GM19025 (cell line): Measurements from ENCODE around the gene TBC1D16.

Experiments
- ATAC-seq: cut with Tn5 transposase; IDR thresholded peaks from one replicate; pipeline ENCODE4 v1.9.1; 2021; ENCODE audit warnings: mild to moderate bottlenecking, low read depth, moderate library complexity; ENCODE audit not compliant: unreplicated experiment

Gene TBC1D16

GRCh38 chr17:79942591-79943346, 92.9 kb downstream of the TBC1D16 start:
- ATAC-seq, result no peak

GRCh38 chr17:79942011-79942405, 93.7 kb downstream of the TBC1D16 start:
- no peak for ATAC-seq

GRCh38 chr17:79941088-79942010, 94.3 kb downstream of the TBC1D16 start:
- ATAC-seq, result no peak

- no peak for ATAC-seq
These were observed 95.1 kb downstream of the TBC1D16 start for GRCh38 chr17:79940459-79941087.

- no peak for ATAC-seq
These were observed 95.8 kb downstream of the TBC1D16 start for GRCh38 chr17:79939755-79940458.

- no peak for ATAC-seq
These were observed 96.6 kb downstream of the TBC1D16 start for GRCh38 chr17:79939094-79939435.

- no peak for ATAC-seq
These were observed 97.2 kb downstream of the TBC1D16 start for GRCh38 chr17:79938336-79939093.

GRCh38 chr17:79937391-79938335, 98.0 kb downstream of the TBC1D16 start:
- no peak for ATAC-seq

- ATAC-seq, result no peak
These were observed 98.9 kb downstream of the TBC1D16 start for GRCh38 chr17:79936641-79937381.

- ATAC-seq, result no peak
These were observed 99.6 kb downstream of the TBC1D16 start for GRCh38 chr17:79936050-79936449.

GRCh38 chr17:79935197-79935885, 100.3 kb downstream of the TBC1D16 start:
- no peak for ATAC-seq

GRCh38 chr17:79934653-79934970, 101.1 kb downstream of the TBC1D16 start:
- ATAC-seq, result no peak

- no peak for ATAC-seq
These were observed 101.6 kb downstream of the TBC1D16 start for GRCh38 chr17:79933863-79934652.

- ATAC-seq, result no peak
These were observed 103.0 kb downstream of the TBC1D16 start for GRCh38 chr17:79932451-79933306.

- no peak for ATAC-seq
These were observed 103.8 kb downstream of the TBC1D16 start for GRCh38 chr17:79931817-79932309.
